GM12878 (cell line): ENCODE measurements around the gene SSRP1. TPM values are rescaled to one million over a fixed set of nuclear protein-coding genes. Genes with fewer than 3 reads are reported as not detected.

Experiments
- ATAC-seq: fragments of 200-7000 bp; cut with Tn5 transposase; 3 replicates; pipeline ENCODE4 v1.9.1; 2020; ENCODE audit warnings: mild to moderate bottlenecking, moderate library complexity
- BruUV-seq: library from RNA; stranded (reverse); fragments of 400-500 nt; replicated peaks from 2 replicates; lab custom pipeline; 2021; lab: Mats Ljungman, UMichigan
- CTCF ChIA-PET: fragments of 300-600 bp; sonication (Branson Sonifier 250); formaldehyde crosslinking; extraction: SDS; loops from one replicate; lab custom pipeline; 2021; ENCODE audit warnings: inconsistent platforms; lab: Yijun Ruan, JAX
- POLR2A ChIA-PET: fragments of 350-600 bp; formaldehyde crosslinking; extraction: SDS; loops from one replicate; lab custom pipeline; 2021; ENCODE audit warnings: inconsistent platforms; lab: Charles Lee
- RAD21 ChIA-PET: fragments of 300-600 bp; sonication (Branson Sonifier 250); formaldehyde crosslinking; loops from one replicate; lab custom pipeline; 2023; ENCODE audit warnings: antibody characterized with exemption; ENCODE audit not compliant: unreplicated experiment; lab: Charles Lee
- SMC1A ChIA-PET: fragments of 300-600 bp; sonication (Branson Sonifier 250); formaldehyde crosslinking; loops from one replicate; lab custom pipeline; 2023; ENCODE audit not compliant: unreplicated experiment, uncharacterized antibody; lab: Charles Lee
- DNase-seq: peaks from one replicate; pipeline ENCODE4 v3.0.0-alpha.2; 2011; ENCODE audit warnings: low read depth, low spot score
- FAIRE-seq: peaks from 3 replicates; lab custom pipeline; 2011; peaks lifted over from hg19 to GRCh38; lab: Jason Lieb, UNC
- H2AFZ ChIP-seq: 2 replicates; pipeline ENCODE4 v1.6.0; 2011; ENCODE audit warnings: low read depth, low read length, control low read depth; ENCODE audit not compliant: control insufficient read depth
- H3K27ac ChIP-seq: 2 replicates; pipeline ENCODE4 v1.5.1; 2011; ENCODE audit warnings: control low read depth; ENCODE audit not compliant: control insufficient read depth, insufficient read depth
- H3K27me3 ChIP-seq, 2 experiments: replicated peaks in 1 of 2; 2 replicates each; pipeline versions ENCODE4 v1.6.0 to v1.6.1; 2011; ENCODE audit warnings: low read length in 1 of 2; ENCODE audit not compliant: control insufficient read depth in 2 of 2, insufficient read depth in 2 of 2
- H3K36me3 ChIP-seq, 2 experiments: 2 replicates each; pipeline ENCODE4 v1.5.1; 2011; ENCODE audit warnings: low read length in 1 of 2; ENCODE audit not compliant: control insufficient read depth in 2 of 2, insufficient read depth in 2 of 2
- H3K4me1 ChIP-seq: 2 replicates; pipeline ENCODE4 v1.6.1; 2011; ENCODE audit warnings: mild to moderate bottlenecking, low read length, moderate library complexity, mixed read lengths; ENCODE audit not compliant: control insufficient read depth, insufficient read depth
- H3K4me2 ChIP-seq: 2 replicates; pipeline ENCODE4 v1.6.0; 2011; ENCODE audit warnings: control low read depth; ENCODE audit not compliant: control insufficient read depth, insufficient read depth
- H3K4me3 ChIP-seq: fragments of 200-600 bp; sonication (generic); 2 replicates; pipeline ENCODE4 v1.5.1; 2016
- H3K79me2 ChIP-seq: 2 replicates; pipeline ENCODE4 v1.6.0; 2011; ENCODE audit warnings: low read length; ENCODE audit not compliant: control insufficient read depth, insufficient read depth
- H3K9ac ChIP-seq: 2 replicates; pipeline ENCODE4 v1.8.0; 2011; ENCODE audit warnings: low read length, control low read depth, mixed read lengths; ENCODE audit not compliant: control insufficient read depth, insufficient read depth
- H3K9me3 ChIP-seq: replicated peaks from 3 replicates; pipeline ENCODE4 v1.5.1; 2011; ENCODE audit warnings: mild to moderate bottlenecking, low read length; ENCODE audit not compliant: control insufficient read depth, insufficient read depth
- H4K20me1 ChIP-seq: 2 replicates; pipeline ENCODE4 v1.6.0; 2011; ENCODE audit not compliant: control insufficient read depth, insufficient read depth
- POLR2A ChIP-seq: IDR thresholded peaks from 2 replicates; pipeline ENCODE4 v1.6.1; 2011; ENCODE audit warnings: low read depth, mild to moderate bottlenecking, low read length
- RAD21 ChIP-seq: IDR thresholded peaks from 2 replicates; pipeline ENCODE4 v1.6.1; 2011; ENCODE audit warnings: mild to moderate bottlenecking, low read depth, low read length, moderate library complexity; ENCODE audit not compliant: insufficient read depth
- RB1 ChIP-seq: fragments of 450-650 bp; formaldehyde crosslinking; IDR thresholded peaks from 2 replicates; pipeline ENCODE4 v1.6.1; 2017; ENCODE audit warnings: mild to moderate bottlenecking, borderline replicate concordance
- SMC3 ChIP-seq: IDR thresholded peaks from 2 replicates; pipeline ENCODE4 v1.6.1; 2011; ENCODE audit warnings: low read length, improper control_type of control experiment, borderline replicate concordance
- SPI1 ChIP-seq: IDR thresholded peaks from 2 replicates; pipeline ENCODE4 v1.6.1; 2011; ENCODE audit warnings: low read depth, mild to moderate bottlenecking, low read length, moderate library complexity, borderline replicate concordance; ENCODE audit not compliant: insufficient read depth
- USF1 ChIP-seq: IDR thresholded peaks from 2 replicates; pipeline ENCODE4 v1.6.1; 2011; ENCODE audit warnings: borderline replicate concordance, low read depth, mild to moderate bottlenecking, moderate library complexity, mixed read lengths, low read length; ENCODE audit not compliant: insufficient read depth; ENCODE audit errors: extremely low read length
- YY1 ChIP-seq: IDR thresholded peaks from 2 replicates; pipeline ENCODE4 v1.6.1; 2011; ENCODE audit warnings: low read depth, mild to moderate bottlenecking, low read length
- ZZZ3 ChIP-seq: IDR thresholded peaks from 2 replicates; pipeline ENCODE4 v1.6.1; 2011; ENCODE audit warnings: low read depth; ENCODE audit not compliant: control insufficient read depth, insufficient read length
- WGBS: methylation state at CpG from one replicate; pipeline ENCODE4 v1.1.6; 2016; ENCODE audit warnings: low lambda C conversion rate; ENCODE audit not compliant: insufficient replicate concordance, insufficient coverage; ENCODE audit errors: missing lambda C conversion rate; 5-methylcytosine and 5-hydroxymethylcytosine counted together
- in situ Hi-C: fragments of 300-500 bp; cut with MboI; formaldehyde crosslinking; loops from 9 replicates; pipeline ENCODE4 v1.14.3; 2018; ENCODE audit warnings: mixed read lengths
- intact Hi-C: fragments of 100-400 bp; cut with micrococcal nuclease; formaldehyde crosslinking; loops from one replicate; pipeline ENCODE4 v1.14.2; 2022; ENCODE audit not compliant: unreplicated experiment
- polyA plus RNA-seq, 11 experiments: library from polyadenylated mRNA; depleted of rRNA in 4 of 11; unstranded in 6 of 11; stranded (reverse) in 5 of 11; fragments of >200 nt; fragmentation: Nextera tagmentation in 4 of 11; fragmentation: Illumina TruSeq in 1 of 11; extraction: Ambion mirVana in 4 of 11; extraction: Trizol in 1 of 11; gene quantifications; 1 replicate in 1 of 11; 2 replicates in 10 of 11; pipeline versions ENCODE4 v1.2.1 to v1.2.3, GENCODE V29; 2011 to 2016; ENCODE audit warnings: inconsistent platforms in 2 of 11, missing spikeins in 2 of 11, low read depth in 1 of 11
- total RNA-seq, 4 experiments: library from RNA; depleted of rRNA in 3 of 4; stranded (reverse); fragments of >200 nt in 3 of 4; fragmentation: Illumina TruSeq in 1 of 4; extraction: Trizol in 1 of 4; gene quantifications; 2 replicates each; pipeline versions ENCODE4 v1.2.1 to v1.2.3, GENCODE V29; 2013 to 2021
- TF ChIP-seq, protein P1 (sequence below), 3 experiments: IDR thresholded peaks in 2 of 3; conservative IDR thresholded peaks in 1 of 3; 2 replicates each; pipeline ENCODE4 v1.5.1; 2011; ENCODE audit warnings: low read depth in 3 of 3, low read length in 3 of 3, mild to moderate bottlenecking in 3 of 3, control low read depth in 2 of 3, moderate library complexity in 2 of 3, inconsistent platforms in 1 of 3, mixed read lengths in 1 of 3; ENCODE audit not compliant: control insufficient read depth in 2 of 3, insufficient read depth in 1 of 3; ENCODE audit errors: extremely low read depth in 1 of 3
- TF ChIP-seq, protein P2 (sequence below): fragments of 450-650 bp; IDR thresholded peaks from 2 replicates; pipeline ENCODE4 v1.6.1; 2017; ENCODE audit warnings: antibody characterized with exemption, mild to moderate bottlenecking, moderate library complexity

Gene SSRP1
- total and polyA plus RNA-seq, 10 of the 15 experiments (the other 5 are each of a cell fraction or from before 2014, with no cell fraction given) = 73.6 to 279 (median 138) TPM

- 0 out of 2 replicates have a peak, but pooled peaks have one; percentile 32 for TF ChIP-seq SPI1
- peak; percentile 56 for TF ChIP-seq SMC3
- TF ChIP-seq USF1 = no peak
- TF ChIP-seq ZZZ3 = no peak
- TF ChIP-seq, protein P1, sequence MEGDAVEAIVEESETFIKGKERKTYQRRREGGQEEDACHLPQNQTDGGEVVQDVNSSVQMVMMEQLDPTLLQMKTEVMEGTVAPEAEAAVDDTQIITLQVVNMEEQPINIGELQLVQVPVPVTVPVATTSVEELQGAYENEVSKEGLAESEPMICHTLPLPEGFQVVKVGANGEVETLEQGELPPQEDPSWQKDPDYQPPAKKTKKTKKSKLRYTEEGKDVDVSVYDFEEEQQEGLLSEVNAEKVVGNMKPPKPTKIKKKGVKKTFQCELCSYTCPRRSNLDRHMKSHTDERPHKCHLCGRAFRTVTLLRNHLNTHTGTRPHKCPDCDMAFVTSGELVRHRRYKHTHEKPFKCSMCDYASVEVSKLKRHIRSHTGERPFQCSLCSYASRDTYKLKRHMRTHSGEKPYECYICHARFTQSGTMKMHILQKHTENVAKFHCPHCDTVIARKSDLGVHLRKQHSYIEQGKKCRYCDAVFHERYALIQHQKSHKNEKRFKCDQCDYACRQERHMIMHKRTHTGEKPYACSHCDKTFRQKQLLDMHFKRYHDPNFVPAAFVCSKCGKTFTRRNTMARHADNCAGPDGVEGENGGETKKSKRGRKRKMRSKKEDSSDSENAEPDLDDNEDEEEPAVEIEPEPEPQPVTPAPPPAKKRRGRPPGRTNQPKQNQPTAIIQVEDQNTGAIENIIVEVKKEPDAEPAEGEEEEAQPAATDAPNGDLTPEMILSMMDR (IDR thresholded peaks at IDR 0.05 in 2 of 3, conservative IDR thresholded peaks at IDR 0.05 in 1 of 3; ENCODE audit: control insufficient read depth in 2 of 3, extremely low read depth in 1 of 3, insufficient read depth in 1 of 3, low read depth in 3 of 3, low read length in 3 of 3) = peak; percentile 66 to 77 (median 75); a peak in 5 of 6 replicates
- TF ChIP-seq, protein P2, sequence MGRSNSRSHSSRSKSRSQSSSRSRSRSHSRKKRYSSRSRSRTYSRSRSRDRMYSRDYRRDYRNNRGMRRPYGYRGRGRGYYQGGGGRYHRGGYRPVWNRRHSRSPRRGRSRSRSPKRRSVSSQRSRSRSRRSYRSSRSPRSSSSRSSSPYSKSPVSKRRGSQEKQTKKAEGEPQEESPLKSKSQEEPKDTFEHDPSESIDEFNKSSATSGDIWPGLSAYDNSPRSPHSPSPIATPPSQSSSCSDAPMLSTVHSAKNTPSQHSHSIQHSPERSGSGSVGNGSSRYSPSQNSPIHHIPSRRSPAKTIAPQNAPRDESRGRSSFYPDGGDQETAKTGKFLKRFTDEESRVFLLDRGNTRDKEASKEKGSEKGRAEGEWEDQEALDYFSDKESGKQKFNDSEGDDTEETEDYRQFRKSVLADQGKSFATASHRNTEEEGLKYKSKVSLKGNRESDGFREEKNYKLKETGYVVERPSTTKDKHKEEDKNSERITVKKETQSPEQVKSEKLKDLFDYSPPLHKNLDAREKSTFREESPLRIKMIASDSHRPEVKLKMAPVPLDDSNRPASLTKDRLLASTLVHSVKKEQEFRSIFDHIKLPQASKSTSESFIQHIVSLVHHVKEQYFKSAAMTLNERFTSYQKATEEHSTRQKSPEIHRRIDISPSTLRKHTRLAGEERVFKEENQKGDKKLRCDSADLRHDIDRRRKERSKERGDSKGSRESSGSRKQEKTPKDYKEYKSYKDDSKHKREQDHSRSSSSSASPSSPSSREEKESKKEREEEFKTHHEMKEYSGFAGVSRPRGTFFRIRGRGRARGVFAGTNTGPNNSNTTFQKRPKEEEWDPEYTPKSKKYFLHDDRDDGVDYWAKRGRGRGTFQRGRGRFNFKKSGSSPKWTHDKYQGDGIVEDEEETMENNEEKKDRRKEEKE = no peak
- TF ChIP-seq POLR2A = no peak
- 0 out of 2 replicates have a peak, but pooled peaks have one; percentile 42 for TF ChIP-seq YY1
- TF ChIP-seq RAD21 = peak; percentile 76
- TF ChIP-seq RB1 = no peak
- no TSS peak for BruUV-seq
- H3K36me3 ChIP-seq = no peaks in the 10 kb centered on the region
- POLR2A ChIA-PET = no interaction called here
- RAD21 ChIA-PET = interaction anchor here (0.7 to 2.4 kb wide), 31 partner anchors 10 to 455 kb away, joined by 3 to 23 read pairs (median 4); partner anchors contain the start of genes RTN4RL2, SLC43A1, SSRP1 and UBE2L6
- in situ Hi-C loops (loop anchor here (5.0 to 25.0 kb wide), 5 partner anchors 137 to 1242 kb away; partner anchors contain the start of genes LPXN, OR5B21, TIMM10 and ZFP91), intact Hi-C loops (loop anchor here (1.0 to 10.0 kb wide), 5 partner anchors 112 to 1159 kb away; partner anchors contain the start of gene OR5B21)
- H3K4me2 ChIP-seq = no peak overlapping the region
- CTCF ChIA-PET = interaction anchor here (0.6 to 4.5 kb wide), 33 partner anchors 8 to 584 kb away, joined by 3 to 41 read pairs (median 4); partner anchors contain the start of genes CLP1, P2RX3, SLC43A1 and UBE2L6
- no peak overlapping the region for H3K27ac ChIP-seq
- no peak for DNase-seq
- no peaks in the 10 kb centered on the region; the same call in 1 of the 2 replicates for H3K4me1 ChIP-seq
- SMC1A ChIA-PET = interaction anchor here (0.6 to 1.7 kb wide), 20 partner anchors 9 to 941 kb away, joined by 3 to 7 read pairs (median 4); partner anchors contain the start of gene RTN4RL2
- FAIRE-seq = peak; percentile 87
- peak; percentile 83 for ATAC-seq
- H3K27me3 ChIP-seq = peaks cover 0 to 4% of the 10 kb centered on the region in 2 experiments; a peak in 1 of 4 replicates
- peak overlapping the region; percentile 83 for H2AFZ ChIP-seq
- H3K9ac ChIP-seq = no peak overlapping the region
- no peak overlapping the region for H3K4me3 ChIP-seq
- no peaks in the 10 kb centered on the region; the same call in 2 of the 3 replicates for H3K9me3 ChIP-seq
- no peaks in the 10 kb centered on the region for H3K79me2 ChIP-seq
- WGBS = 15% methylated on average over 8 of the region's 11 CpGs
- H4K20me1 ChIP-seq = no peaks in the 10 kb centered on the region
Measured at GRCh38 chr11:57345555-57346211, 10.0 kb upstream of the SSRP1 start.
